Measurements from ENCODE around the gene S100A9. TPM values are rescaled to one million over a fixed set of nuclear protein-coding genes. Genes with fewer than 3 reads are reported as not detected.

S100A9 gene
- total RNA-seq, 1 experiment from 2014 or later, result not detected

- H3K4me3 Mint-ChIP-seq, result no peak overlapping the region
- no peaks in the 10 kb centered on the region for H3K23me2 ChIP-seq (ENCODE audit: insufficient read length, low read depth, low read length, poor library complexity, severe bottlenecking)
- H3K27me3 Mint-ChIP-seq (ENCODE audit: low read depth), result peaks cover 13% of the 10 kb centered on the region
Observed at GRCh38 chr1:153380711-153381110, 23.1 kb downstream of the S100A9 start.

More at GRCh38 chr1:153380711-153381110, 23.1 kb downstream of the S100A9 start:
- no peak overlapping the region for H2AFZ ChIP-seq (ENCODE audit: low read length)
- Mint-ChIP-seq H3K27ac (no peak overlapping the region), H3K36me3 (ENCODE audit: insufficient read depth in 1 of 3, low read depth in 3 of 3) (no peaks in the 10 kb centered on the region), H3K4me1 (no peaks in the 10 kb centered on the region), H3K9me3 (peaks cover 3 to 14% of the 10 kb centered on the region in 2 experiments; a peak in 3 of 5 replicates)
- no peak overlapping the region for H3T11ph ChIP-seq (ENCODE audit: low read length)
- H3K4ac ChIP-seq (ENCODE audit: low read depth, low read length), result no peak overlapping the region
- no peak overlapping the region for H2BK20ac ChIP-seq (ENCODE audit: low read depth, low read length, poor library complexity, severe bottlenecking)
- H3K18ac ChIP-seq (ENCODE audit: insufficient read length, low read depth, low read length), result no peak overlapping the region
- no peak overlapping the region for H3K23ac ChIP-seq (ENCODE audit: insufficient read length, low read depth, low read length)
- no peaks in the 10 kb centered on the region for H3K27me3 ChIP-seq (ENCODE audit: insufficient read depth, low read length)
- H3K14ac ChIP-seq (ENCODE audit: insufficient read depth, low read length), result no peak overlapping the region
- no peak overlapping the region for H2BK120ac ChIP-seq (ENCODE audit: low read depth, low read length, poor library complexity, severe bottlenecking)
- no peaks in the 10 kb centered on the region for H3K79me2 ChIP-seq (ENCODE audit: insufficient read depth, low read length)
- WGBS (ENCODE audit: extremely low coverage, insufficient read length, low lambda C conversion rate), result no CpG with 5 or more reads among the region's 23 CpGs
- H3K56ac ChIP-seq (ENCODE audit: insufficient read length, low read depth, low read length), result no peak overlapping the region
- H2AK5ac ChIP-seq (ENCODE audit: insufficient read length, low read length), result no peak overlapping the region
- TF ChIP-seq, protein P1, sequence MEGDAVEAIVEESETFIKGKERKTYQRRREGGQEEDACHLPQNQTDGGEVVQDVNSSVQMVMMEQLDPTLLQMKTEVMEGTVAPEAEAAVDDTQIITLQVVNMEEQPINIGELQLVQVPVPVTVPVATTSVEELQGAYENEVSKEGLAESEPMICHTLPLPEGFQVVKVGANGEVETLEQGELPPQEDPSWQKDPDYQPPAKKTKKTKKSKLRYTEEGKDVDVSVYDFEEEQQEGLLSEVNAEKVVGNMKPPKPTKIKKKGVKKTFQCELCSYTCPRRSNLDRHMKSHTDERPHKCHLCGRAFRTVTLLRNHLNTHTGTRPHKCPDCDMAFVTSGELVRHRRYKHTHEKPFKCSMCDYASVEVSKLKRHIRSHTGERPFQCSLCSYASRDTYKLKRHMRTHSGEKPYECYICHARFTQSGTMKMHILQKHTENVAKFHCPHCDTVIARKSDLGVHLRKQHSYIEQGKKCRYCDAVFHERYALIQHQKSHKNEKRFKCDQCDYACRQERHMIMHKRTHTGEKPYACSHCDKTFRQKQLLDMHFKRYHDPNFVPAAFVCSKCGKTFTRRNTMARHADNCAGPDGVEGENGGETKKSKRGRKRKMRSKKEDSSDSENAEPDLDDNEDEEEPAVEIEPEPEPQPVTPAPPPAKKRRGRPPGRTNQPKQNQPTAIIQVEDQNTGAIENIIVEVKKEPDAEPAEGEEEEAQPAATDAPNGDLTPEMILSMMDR (conservative IDR thresholded peaks at IDR 0.05), result no peak
- H3K79me1 ChIP-seq (ENCODE audit: insufficient read depth, low read depth, low read length, poor library complexity, severe bottlenecking), result no peaks in the 10 kb centered on the region
- H2BK15ac ChIP-seq (ENCODE audit: low read depth, low read length), result no peak overlapping the region
- DNase-seq, result peak; percentile 17
- H3K27ac ChIP-seq (ENCODE audit: insufficient read length, low read depth, low read length), result no peak overlapping the region
- H4K5ac ChIP-seq (ENCODE audit: insufficient read length, low read depth, low read length), result no peak overlapping the region
- H4K8ac ChIP-seq (replicated peaks; ENCODE audit: insufficient read length, low read depth, low read length), result no peak overlapping the region
- H3K4me1 ChIP-seq (ENCODE audit: insufficient read depth, low read length), result no peaks in the 10 kb centered on the region
- no peaks in the 10 kb centered on the region for H3K9me3 ChIP-seq (ENCODE audit: control insufficient read depth, low read depth, low read length)
- H4K20me1 ChIP-seq (ENCODE audit: control insufficient read depth, insufficient read depth, insufficient read length), result no peaks in the 10 kb centered on the region
- no peak overlapping the region for H3K4me2 ChIP-seq (ENCODE audit: insufficient read depth, insufficient read length, low read length)
- no peak overlapping the region for H3K9ac ChIP-seq (ENCODE audit: extremely low read depth, insufficient read length, low read length)
- H2BK12ac ChIP-seq (ENCODE audit: insufficient read length, low read depth, low read length), result no peak overlapping the region
- no peak overlapping the region for H2BK5ac ChIP-seq (ENCODE audit: insufficient read length, low read length)
- no peak overlapping the region for H4K91ac ChIP-seq (ENCODE audit: insufficient read length, low read depth, low read length)

All from H9 (cell line).